HepG2 (cell line): ENCODE data around the gene CYLC2. TPM values are rescaled to one million over a fixed set of nuclear protein-coding genes. Genes with fewer than 3 reads are reported as not detected.

Source experiments
- ATAC-seq: fragments of 200-7000 bp; cut with Tn5 transposase; 3 replicates; pipeline ENCODE4 v1.9.1; 2020; ENCODE audit warnings: mild to moderate bottlenecking, moderate library complexity
- Bru-seq: library from RNA; stranded (reverse); fragments of 400-500 nt; gene quantifications from one replicate; lab custom pipeline; 2021; lab: Mats Ljungman, UMichigan
- BruChase-seq, 2 experiments: library from RNA; stranded (reverse); fragments of 400-500 nt; gene quantifications; one replicate each; lab custom pipeline; 2021; lab: Mats Ljungman, UMichigan
- BruUV-seq: library from RNA; stranded (reverse); fragments of 400-500 nt; replicated peaks from 2 replicates; lab custom pipeline; 2021; lab: Mats Ljungman, UMichigan
- CTCF ChIA-PET: fragments of 300-600 bp; formaldehyde crosslinking; extraction: SDS; loops from one replicate; lab custom pipeline; 2021; ENCODE audit warnings: low total read pairs, inconsistent platforms, low intra/inter-chr PET ratio; lab: Yijun Ruan, JAX
- POLR2A ChIA-PET: fragments of 350-600 bp; sonication (Branson Sonifier 250); formaldehyde crosslinking; loops from one replicate; lab custom pipeline; 2020; ENCODE audit warnings: antibody characterized with exemption, inconsistent platforms; lab: Yijun Ruan, JAX
- DNase-seq: peaks from one replicate; pipeline ENCODE4 v3.0.0-alpha.2; 2015; ENCODE audit warnings: low spot score
- FAIRE-seq: peaks from 3 replicates; lab custom pipeline; 2011; peaks lifted over from hg19 to GRCh38; lab: Jason Lieb, UNC
- H2AFZ ChIP-seq: one replicate; pipeline ENCODE4 v1.6.1; 2011; ENCODE audit warnings: low read length, inconsistent platforms
- H3K27ac ChIP-seq: fragments of 300-600 bp; 3 replicates; pipeline ENCODE4 v1.8.0; 2011; ENCODE audit warnings: mixed run types, mild to moderate bottlenecking, mixed read lengths, low read length, inconsistent platforms; ENCODE audit not compliant: insufficient read depth; ENCODE audit errors: extremely low read length
- H3K27me3 ChIP-seq, 2 experiments: fragments of 200-600 bp in 1 of 2; 2 replicates in 1 of 2; 3 replicates in 1 of 2; pipeline versions ENCODE4 v1.6.0 to v1.8.0; 2011; ENCODE audit warnings: low read length in 2 of 2, mild to moderate bottlenecking in 2 of 2, moderate library complexity in 2 of 2, inconsistent platforms in 1 of 2; ENCODE audit not compliant: insufficient read depth in 2 of 2, control insufficient read depth in 1 of 2
- H3K36me3 ChIP-seq, 2 experiments: fragments of 200-600 bp in 1 of 2; replicated peaks in 1 of 2; 2 replicates in 1 of 2; 3 replicates in 1 of 2; pipeline versions ENCODE4 v1.5.1 to v1.8.0; 2011; ENCODE audit warnings: low read length in 2 of 2, inconsistent platforms in 1 of 2; ENCODE audit not compliant: insufficient read depth in 2 of 2, control insufficient read depth in 1 of 2
- H3K4me1 ChIP-seq: 2 replicates; pipeline ENCODE4 v1.5.1; 2012; ENCODE audit warnings: low read length, inconsistent platforms; ENCODE audit not compliant: insufficient read depth
- H3K4me2 ChIP-seq: 2 replicates; pipeline ENCODE4 v1.6.0; 2011; ENCODE audit warnings: low read depth, low read length, inconsistent platforms
- H3K4me3 ChIP-seq, 3 experiments: fragments of 200-600 bp in 1 of 3; sonication (generic), shearing (Covaris generic) in 1 of 3; replicated peaks in 1 of 3; 2 replicates each; pipeline ENCODE4 v1.5.1; 2011 to 2016; ENCODE audit warnings: low read length in 3 of 3, inconsistent platforms in 2 of 3, low read depth in 2 of 3, mild to moderate bottlenecking in 2 of 3, control low read depth in 1 of 3, mixed read lengths in 1 of 3; ENCODE audit not compliant: insufficient read depth in 1 of 3
- H3K79me2 ChIP-seq: one replicate; pipeline ENCODE4 v1.6.1; 2011; ENCODE audit warnings: low read length, inconsistent platforms; ENCODE audit not compliant: insufficient read depth
- H3K9ac ChIP-seq: 2 replicates; pipeline ENCODE4 v1.6.0; 2011; ENCODE audit warnings: mild to moderate bottlenecking, low read depth, low read length, inconsistent platforms; ENCODE audit not compliant: insufficient read depth
- H3K9me3 ChIP-seq: 2 replicates; pipeline ENCODE4 v1.5.1; 2012; ENCODE audit warnings: mild to moderate bottlenecking, low read length
- H4K20me1 ChIP-seq: 2 replicates; pipeline ENCODE4 v1.6.0; 2011; ENCODE audit warnings: inconsistent platforms, mild to moderate bottlenecking, low read length, moderate library complexity; ENCODE audit not compliant: insufficient read depth
- POLR2AphosphoS5 ChIP-seq: IDR thresholded peaks from 2 replicates; pipeline ENCODE4 v1.6.1; 2012; ENCODE audit warnings: low read depth, low read length
- ZNF768 ChIP-seq: sonication (generic); formaldehyde crosslinking; IDR thresholded peaks from 2 replicates; pipeline ENCODE4 v1.4.0; 2020; ENCODE audit warnings: missing genetic modification reagents
- in situ Hi-C: cut with HindIII; loops from 2 replicates; pipeline ENCODE4 v1.10.0; 2017; ENCODE audit warnings: low pct_unique_long_range_greater_than_20kb; ENCODE audit not compliant: extremely low pct_ligation_motif_present
- intact Hi-C: fragments of 100-400 bp; cut with micrococcal nuclease; formaldehyde crosslinking; loops from one replicate; pipeline ENCODE4 v1.10.0; 2022; ENCODE audit not compliant: unreplicated experiment
- long read RNA-seq, 2 experiments: library from RNA in 1 of 2; library from polyadenylated mRNA in 1 of 2; stranded (forward) in 1 of 2; unstranded in 1 of 2; transcript quantifications; one replicate each; pipeline ENCODE4 v2.0.0, GENCODE V29; 2019 to 2022
- polyA minus RNA-seq, 3 experiments: library from RNA; depleted of rRNA, polyadenylated mRNA; stranded (reverse); fragments of >200 nt; gene quantifications; 2 replicates each; pipeline ENCODE4 v1.2.3, GENCODE V29; 2011; ENCODE audit warnings: low replicate concordance in 1 of 3
- polyA plus RNA-seq, 8 experiments: library from polyadenylated mRNA; depleted of rRNA in 3 of 8; stranded (reverse) in 7 of 8; unstranded in 1 of 8; fragments of >200 nt; fragmentation: Illumina TruSeq in 4 of 8; extraction: Trizol in 4 of 8; gene quantifications; 2 replicates each; pipeline versions ENCODE4 v1.2.1 to v1.2.3, GENCODE V29; 2011 to 2016; ENCODE audit warnings: low read depth in 4 of 8, missing spikeins in 1 of 8, mixed read lengths in 1 of 8; ENCODE audit not compliant: insufficient read depth in 1 of 8
- total RNA-seq, 5 experiments: library from RNA; depleted of rRNA; stranded (reverse); fragments of >200 nt; fragmentation: Illumina TruSeq; extraction: Trizol; gene quantifications; 2 replicates each; pipeline ENCODE4 v1.2.3, GENCODE V29; 2016; ENCODE audit warnings: low read depth in 1 of 5
- TF ChIP-seq, protein P1 (sequence below): sonication (generic); formaldehyde crosslinking; IDR thresholded peaks from 2 replicates; pipeline ENCODE4 v1.5.0; 2020; ENCODE audit warnings: mild to moderate bottlenecking, missing genetic modification reagents
- TF ChIP-seq, protein P2 (sequence below): sonication (generic); formaldehyde crosslinking; IDR thresholded peaks from 2 replicates; pipeline ENCODE4 v1.5.0; 2020; ENCODE audit warnings: mild to moderate bottlenecking, missing genetic modification reagents, borderline replicate concordance

CYLC2 gene, protein sequence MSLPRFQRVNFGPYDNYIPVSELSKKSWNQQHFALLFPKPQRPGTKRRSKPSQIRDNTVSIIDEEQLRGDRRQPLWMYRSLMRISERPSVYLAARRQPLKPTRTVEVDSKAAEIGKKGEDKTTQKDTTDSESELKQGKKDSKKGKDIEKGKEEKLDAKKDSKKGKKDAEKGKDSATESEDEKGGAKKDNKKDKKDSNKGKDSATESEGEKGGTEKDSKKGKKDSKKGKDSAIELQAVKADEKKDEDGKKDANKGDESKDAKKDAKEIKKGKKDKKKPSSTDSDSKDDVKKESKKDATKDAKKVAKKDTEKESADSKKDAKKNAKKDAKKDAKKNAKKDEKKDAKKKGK
- total RNA-seq (2016; rRNA removed; fragmentation: Illumina TruSeq; extraction: Trizol) (not detected in 2 replicates), polyA plus RNA-seq (2011; rRNA removed) (not detected in 2 replicates), polyA minus RNA-seq (2011; rRNA and poly(A)+ RNA removed; ENCODE audit: low replicate concordance) (not detected in 2 replicates), Bru-seq, nascent RNA (not detected), BruChase-seq, experiment 1, labeled RNA remaining after a 6-hour chase (not detected), BruChase-seq, experiment 2, labeled RNA remaining after a 2-hour chase (not detected)
- not detected in 2 replicates for total RNA-seq (2016; cell fraction: cytosol; rRNA removed; fragmentation: Illumina TruSeq; extraction: Trizol; ENCODE audit: low read depth)
- not detected in 2 replicates for total RNA-seq (2016; cell fraction: insoluble cytoplasmic fraction; rRNA removed; fragmentation: Illumina TruSeq; extraction: Trizol)
- not detected in 2 replicates for total RNA-seq (2016; cell fraction: membrane; rRNA removed; fragmentation: Illumina TruSeq; extraction: Trizol)
- total RNA-seq (2016; cell fraction: nucleus; rRNA removed; fragmentation: Illumina TruSeq; extraction: Trizol), result not detected in 2 replicates
- polyA plus RNA-seq (2011; cell fraction: cytosol; rRNA removed), result not detected in 2 replicates
- polyA plus RNA-seq (2011; cell fraction: nucleus; rRNA removed), result not detected in 2 replicates
- not detected in 2 replicates for polyA plus RNA-seq (2012)
- polyA plus RNA-seq (2016; cell fraction: cytosol; fragmentation: Illumina TruSeq; extraction: Trizol; ENCODE audit: low read depth), result not detected in 2 replicates
- not detected in 2 replicates for polyA plus RNA-seq (2016; cell fraction: insoluble cytoplasmic fraction; fragmentation: Illumina TruSeq; extraction: Trizol; ENCODE audit: low read depth)
- polyA plus RNA-seq (2016; cell fraction: membrane; fragmentation: Illumina TruSeq; extraction: Trizol; ENCODE audit: low read depth), result not detected in 2 replicates
- not detected in 2 replicates for polyA plus RNA-seq (2016; cell fraction: nucleus; fragmentation: Illumina TruSeq; extraction: Trizol; ENCODE audit: insufficient read depth, low read depth)
- polyA minus RNA-seq (2011; cell fraction: cytosol; rRNA and poly(A)+ RNA removed), result not detected in 2 replicates
- polyA minus RNA-seq (2011; cell fraction: nucleus; rRNA and poly(A)+ RNA removed), result not detected in 2 replicates
- long read RNA-seq, experiment 1, result 0 reads
- long read RNA-seq, experiment 2, result 0 reads

DNA sequence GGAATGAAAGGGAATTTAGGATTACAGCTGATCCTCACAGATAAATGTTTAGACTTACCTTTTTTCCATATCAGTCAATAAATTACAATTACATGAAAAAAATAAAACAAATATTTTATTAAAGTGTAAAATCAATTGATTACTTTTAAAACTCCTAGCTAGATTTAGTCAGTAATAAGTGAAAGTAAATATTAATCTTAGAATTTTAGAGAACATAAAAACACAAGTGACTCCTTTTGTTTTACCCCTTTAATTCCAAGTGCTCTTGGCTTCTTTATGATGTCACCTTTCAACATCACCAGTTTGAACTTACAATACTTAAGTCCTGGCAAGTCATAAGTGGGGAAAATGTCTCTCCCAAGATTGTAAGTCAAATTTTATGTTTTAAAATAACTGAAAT, at the start of gene CYLC2:
CYLC2 (plus strand) TSS at position 301 of the 400 bp plus-strand sequence; CDS start at position 349, 48 bp downstream.
- DNase-seq (no peak), FAIRE-seq (no peak), ATAC-seq (no peak)
- in situ Hi-C loops (no loop called here), intact Hi-C loops (no loop called here)
- Histone ChIP-seq H3K4me2 (no peak within 1 kb of the TSS), H2AFZ (no peak within 1 kb of the TSS), H3K27ac (no peak within 1 kb of the TSS), H3K27me3 (no peaks in the 10 kb centered on the region), H4K20me1 (no peaks in the 10 kb centered on the region), H3K4me1 (no peaks in the 10 kb centered on the region), H3K9me3 (no peaks in the 10 kb centered on the region), H3K36me3 (no peaks in the 10 kb centered on the region), H3K9ac (no peak within 1 kb of the TSS), H3K79me2 (no peaks in the 10 kb centered on the region), H3K4me3 (no peak within 1 kb of the TSS)
- BruUV-seq, result no TSS peak
- ChIA-PET CTCF (no interaction called here), POLR2A (no interaction called here)
- TF ChIP-seq ZNF768 (CRISPR knock-in tag), result no peak
- TF ChIP-seq, protein P1, sequence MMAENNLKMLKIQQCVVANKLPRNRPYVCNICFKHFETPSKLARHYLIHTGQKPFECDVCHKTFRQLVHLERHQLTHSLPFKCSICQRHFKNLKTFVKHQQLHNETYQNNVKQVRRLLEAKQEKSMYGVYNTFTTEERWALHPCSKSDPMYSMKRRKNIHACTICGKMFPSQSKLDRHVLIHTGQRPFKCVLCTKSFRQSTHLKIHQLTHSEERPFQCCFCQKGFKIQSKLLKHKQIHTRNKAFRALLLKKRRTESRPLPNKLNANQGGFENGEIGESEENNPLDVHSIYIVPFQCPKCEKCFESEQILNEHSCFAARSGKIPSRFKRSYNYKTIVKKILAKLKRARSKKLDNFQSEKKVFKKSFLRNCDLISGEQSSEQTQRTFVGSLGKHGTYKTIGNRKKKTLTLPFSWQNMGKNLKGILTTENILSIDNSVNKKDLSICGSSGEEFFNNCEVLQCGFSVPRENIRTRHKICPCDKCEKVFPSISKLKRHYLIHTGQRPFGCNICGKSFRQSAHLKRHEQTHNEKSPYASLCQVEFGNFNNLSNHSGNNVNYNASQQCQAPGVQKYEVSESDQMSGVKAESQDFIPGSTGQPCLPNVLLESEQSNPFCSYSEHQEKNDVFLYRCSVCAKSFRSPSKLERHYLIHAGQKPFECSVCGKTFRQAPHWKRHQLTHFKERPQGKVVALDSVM (CRISPR knock-in tag), result no peak
- TF ChIP-seq POLR2AphosphoS5, result no peak
- TF ChIP-seq, protein P2, sequence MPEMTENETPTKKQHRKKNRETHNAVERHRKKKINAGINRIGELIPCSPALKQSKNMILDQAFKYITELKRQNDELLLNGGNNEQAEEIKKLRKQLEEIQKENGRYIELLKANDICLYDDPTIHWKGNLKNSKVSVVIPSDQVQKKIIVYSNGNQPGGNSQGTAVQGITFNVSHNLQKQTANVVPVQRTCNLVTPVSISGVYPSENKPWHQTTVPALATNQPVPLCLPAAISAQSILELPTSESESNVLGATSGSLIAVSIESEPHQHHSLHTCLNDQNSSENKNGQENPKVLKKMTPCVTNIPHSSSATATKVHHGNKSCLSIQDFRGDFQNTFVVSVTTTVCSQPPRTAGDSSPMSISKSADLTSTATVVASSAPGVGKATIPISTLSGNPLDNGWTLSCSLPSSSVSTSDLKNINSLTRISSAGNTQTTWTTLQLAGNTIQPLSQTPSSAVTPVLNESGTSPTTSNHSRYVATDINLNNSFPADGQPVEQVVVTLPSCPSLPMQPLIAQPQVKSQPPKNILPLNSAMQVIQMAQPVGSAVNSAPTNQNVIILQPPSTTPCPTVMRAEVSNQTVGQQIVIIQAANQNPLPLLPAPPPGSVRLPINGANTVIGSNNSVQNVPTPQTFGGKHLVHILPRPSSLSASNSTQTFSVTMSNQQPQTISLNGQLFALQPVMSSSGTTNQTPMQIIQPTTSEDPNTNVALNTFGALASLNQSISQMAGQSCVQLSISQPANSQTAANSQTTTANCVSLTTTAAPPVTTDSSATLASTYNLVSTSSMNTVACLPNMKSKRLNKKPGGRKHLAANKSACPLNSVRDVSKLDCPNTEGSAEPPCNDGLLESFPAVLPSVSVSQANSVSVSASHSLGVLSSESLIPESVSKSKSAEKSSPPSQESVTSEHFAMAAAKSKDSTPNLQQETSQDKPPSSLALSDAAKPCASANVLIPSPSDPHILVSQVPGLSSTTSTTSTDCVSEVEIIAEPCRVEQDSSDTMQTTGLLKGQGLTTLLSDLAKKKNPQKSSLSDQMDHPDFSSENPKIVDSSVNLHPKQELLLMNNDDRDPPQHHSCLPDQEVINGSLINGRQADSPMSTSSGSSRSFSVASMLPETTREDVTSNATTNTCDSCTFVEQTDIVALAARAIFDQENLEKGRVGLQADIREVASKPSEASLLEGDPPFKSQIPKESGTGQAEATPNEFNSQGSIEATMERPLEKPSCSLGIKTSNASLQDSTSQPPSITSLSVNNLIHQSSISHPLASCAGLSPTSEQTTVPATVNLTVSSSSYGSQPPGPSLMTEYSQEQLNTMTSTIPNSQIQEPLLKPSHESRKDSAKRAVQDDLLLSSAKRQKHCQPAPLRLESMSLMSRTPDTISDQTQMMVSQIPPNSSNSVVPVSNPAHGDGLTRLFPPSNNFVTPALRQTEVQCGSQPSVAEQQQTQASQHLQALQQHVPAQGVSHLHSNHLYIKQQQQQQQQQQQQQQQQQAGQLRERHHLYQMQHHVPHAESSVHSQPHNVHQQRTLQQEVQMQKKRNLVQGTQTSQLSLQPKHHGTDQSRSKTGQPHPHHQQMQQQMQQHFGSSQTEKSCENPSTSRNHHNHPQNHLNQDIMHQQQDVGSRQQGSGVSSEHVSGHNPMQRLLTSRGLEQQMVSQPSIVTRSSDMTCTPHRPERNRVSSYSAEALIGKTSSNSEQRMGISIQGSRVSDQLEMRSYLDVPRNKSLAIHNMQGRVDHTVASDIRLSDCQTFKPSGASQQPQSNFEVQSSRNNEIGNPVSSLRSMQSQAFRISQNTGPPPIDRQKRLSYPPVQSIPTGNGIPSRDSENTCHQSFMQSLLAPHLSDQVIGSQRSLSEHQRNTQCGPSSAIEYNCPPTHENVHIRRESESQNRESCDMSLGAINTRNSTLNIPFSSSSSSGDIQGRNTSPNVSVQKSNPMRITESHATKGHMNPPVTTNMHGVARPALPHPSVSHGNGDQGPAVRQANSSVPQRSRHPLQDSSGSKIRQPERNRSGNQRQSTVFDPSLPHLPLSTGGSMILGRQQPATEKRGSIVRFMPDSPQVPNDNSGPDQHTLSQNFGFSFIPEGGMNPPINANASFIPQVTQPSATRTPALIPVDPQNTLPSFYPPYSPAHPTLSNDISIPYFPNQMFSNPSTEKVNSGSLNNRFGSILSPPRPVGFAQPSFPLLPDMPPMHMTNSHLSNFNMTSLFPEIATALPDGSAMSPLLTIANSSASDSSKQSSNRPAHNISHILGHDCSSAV, result no peak
